ENCODE data around the gene PIGL. TPM values are rescaled to one million over a fixed set of nuclear protein-coding genes. Genes with fewer than 3 reads are reported as not detected.

PIGL gene
- polyA plus RNA-seq, 1 experiment: 23.1 TPM

GRCh38 chr17:16251556-16251955 is 34.5 kb downstream of the PIGL start:
- no peak for TF ChIP-seq CTCF (IDR thresholded peaks at IDR 0.05; ENCODE audit: insufficient read depth, low read depth, low read length)
- Histone ChIP-seq H3K36me3 (ENCODE audit: control insufficient read depth, insufficient read depth, low read length) (no peaks in the 10 kb centered on the region; the same call in 1 of the 2 replicates), H3K4me3 (ENCODE audit: low read depth, low read length) (no peak overlapping the region), H3K27me3 (ENCODE audit: control insufficient read depth, insufficient read depth, low read length) (no peaks in the 10 kb centered on the region)
- no peak for DNase-seq (ENCODE audit: low read depth)
- ChIA-PET CTCF (interaction anchor here (0.8 kb wide), 1 partner anchor 21 kb away, joined by 3 read pairs; no protein-coding TSS in a partner anchor), POLR2A (no interaction called here)

DNA sequence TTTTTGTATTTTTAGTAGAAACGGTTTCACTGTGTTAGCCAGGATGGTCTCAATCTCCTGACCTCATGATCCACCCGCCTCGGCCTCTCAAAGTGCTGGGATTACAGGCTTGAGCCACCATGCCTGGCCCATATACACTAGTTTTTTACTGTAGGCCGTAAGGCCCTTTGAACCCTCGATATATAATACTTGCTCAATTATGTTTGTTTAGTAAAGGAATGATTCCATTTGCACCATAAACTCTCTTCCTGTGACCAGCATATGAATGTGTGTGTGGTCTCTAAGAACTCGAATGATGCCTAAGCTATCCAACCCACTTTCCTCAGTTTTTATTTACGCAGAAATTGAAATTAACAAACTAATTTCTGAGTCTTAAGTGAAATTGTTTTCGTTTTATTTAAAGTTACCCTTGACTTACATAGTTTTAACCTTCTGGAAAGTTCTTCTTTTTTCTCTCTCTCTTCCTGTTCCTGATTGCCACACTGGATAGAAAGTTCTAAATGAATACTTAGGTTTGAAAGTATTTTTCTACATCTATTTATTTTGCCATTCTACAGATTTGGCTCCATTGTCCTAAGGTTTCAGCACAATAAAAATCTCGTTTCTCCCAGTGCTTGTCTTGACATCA is 37.9 kb downstream of the PIGL start:
- Histone ChIP-seq H3K27me3 (ENCODE audit: control insufficient read depth, insufficient read depth, low read length) (no peaks in the 10 kb centered on the region), H3K4me3 (ENCODE audit: low read depth, low read length) (no peak overlapping the region), H3K36me3 (ENCODE audit: control insufficient read depth, insufficient read depth, low read length) (no peaks in the 10 kb centered on the region; the same call in 1 of the 2 replicates)
- no peak for TF ChIP-seq CTCF (IDR thresholded peaks at IDR 0.05; ENCODE audit: insufficient read depth, low read depth, low read length)
- ChIA-PET POLR2A (no interaction called here), CTCF (interaction anchor here (1.2 to 1.6 kb wide), 2 partner anchors 9 to 11 kb away, joined by 3 to 5 read pairs; no protein-coding TSS in a partner anchor)
- DNase-seq (ENCODE audit: low read depth): no peak

DNA sequence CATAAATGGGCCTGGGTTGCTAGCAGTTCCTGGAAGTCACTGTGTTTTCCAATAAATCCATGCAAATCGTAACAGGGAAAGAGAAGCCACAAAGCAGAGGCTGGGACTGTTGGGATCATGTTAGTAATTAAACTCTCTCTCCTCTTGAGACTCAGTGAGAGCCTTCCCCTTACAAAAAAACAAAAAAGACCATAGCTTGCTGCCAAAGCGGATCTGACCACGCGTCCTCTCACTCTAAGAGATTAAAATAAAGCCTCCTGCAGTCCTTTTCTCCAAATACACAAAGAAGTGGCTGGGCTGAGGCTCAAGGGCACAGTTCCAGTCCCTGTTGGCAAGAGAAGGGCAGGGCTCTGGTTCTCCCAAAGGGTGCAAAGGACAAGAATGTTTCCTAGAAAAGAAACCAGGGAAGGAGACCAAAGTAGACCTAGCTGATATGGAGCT is 38.5 kb downstream of the PIGL start:
- H3K4me3 ChIP-seq (ENCODE audit: low read depth, low read length): no peak overlapping the region
- CTCF ChIA-PET: interaction anchor here (0.7 to 1.6 kb wide), 3 partner anchors 10 to 173 kb away, joined by 3 to 5 read pairs (median 3); no protein-coding TSS in a partner anchor
- no peaks in the 10 kb centered on the region; the same call in 1 of the 2 replicates for H3K36me3 ChIP-seq (ENCODE audit: control insufficient read depth, insufficient read depth, low read length)
- H3K27me3 ChIP-seq (ENCODE audit: control insufficient read depth, insufficient read depth, low read length): no peaks in the 10 kb centered on the region
- no peak for DNase-seq (ENCODE audit: low read depth)
- no peak for TF ChIP-seq CTCF (IDR thresholded peaks at IDR 0.05; ENCODE audit: insufficient read depth, low read depth, low read length)
- POLR2A ChIA-PET: no interaction called here

DNA sequence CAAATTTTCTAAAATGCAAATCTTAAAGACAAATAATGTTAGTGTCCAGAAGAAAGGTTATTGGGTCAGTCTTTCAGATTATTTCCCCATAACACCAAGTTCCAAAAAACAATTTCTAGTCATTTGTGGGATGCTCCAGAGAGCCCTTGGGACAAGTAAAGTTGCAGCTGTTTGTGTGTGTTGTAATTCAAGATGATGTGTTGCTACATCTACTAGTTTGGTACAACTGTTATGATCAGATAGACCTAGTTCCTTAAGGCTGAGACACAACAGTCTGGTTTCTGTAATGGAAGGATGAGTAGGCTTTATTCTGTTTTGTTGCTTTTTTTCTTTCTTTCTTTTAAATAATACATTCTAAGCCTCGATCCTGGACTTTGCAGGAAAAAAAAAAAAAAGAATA is 41.9 kb downstream of the PIGL start:
- Histone ChIP-seq H3K4me3 (ENCODE audit: low read depth, low read length) (no peak overlapping the region), H3K27me3 (ENCODE audit: control insufficient read depth, insufficient read depth, low read length) (no peaks in the 10 kb centered on the region), H3K36me3 (ENCODE audit: control insufficient read depth, insufficient read depth, low read length) (no peaks in the 10 kb centered on the region; the same call in 1 of the 2 replicates)
- DNase-seq (ENCODE audit: low read depth): no peak
- TF ChIP-seq CTCF (IDR thresholded peaks at IDR 0.05; ENCODE audit: insufficient read depth, low read depth, low read length): no peak
- CTCF ChIA-PET: no interaction called here
- POLR2A ChIA-PET: no interaction called here

GRCh38 chr17:16259926-16260325 is 42.9 kb downstream of the PIGL start:
- CTCF ChIA-PET: no interaction called here
- Histone ChIP-seq H3K27me3 (ENCODE audit: control insufficient read depth, insufficient read depth, low read length) (no peaks in the 10 kb centered on the region), H3K36me3 (ENCODE audit: control insufficient read depth, insufficient read depth, low read length) (no peaks in the 10 kb centered on the region; the same call in 1 of the 2 replicates), H3K4me3 (ENCODE audit: low read depth, low read length) (no peak overlapping the region)
- POLR2A ChIA-PET: no interaction called here
- DNase-seq (ENCODE audit: low read depth): no peak
- no peak for TF ChIP-seq CTCF (IDR thresholded peaks at IDR 0.05; ENCODE audit: insufficient read depth, low read depth, low read length)
